ENCODE results near the gene TMEM98. TPM values are rescaled to one million over a fixed set of nuclear protein-coding genes. Genes with fewer than 3 reads are reported as not detected.

TMEM98 gene
- total RNA-seq, 1 donor from 2014 or later, result 97.6 TPM

GRCh38 chr17:32936186-32936893, 8.4 kb downstream of the TMEM98 start:
- Mint-ChIP-seq H3K9me3 (ENCODE audit: unreplicated experiment) (no peaks in the 10 kb centered on the region), H3K4me3 (ENCODE audit: unreplicated experiment) (no peak overlapping the region), H3K4me1 (ENCODE audit: unreplicated experiment) (no peaks in the 10 kb centered on the region), H3K27ac (ENCODE audit: unreplicated experiment) (no peak overlapping the region), H3K36me3 (ENCODE audit: unreplicated experiment) (peaks cover 58% of the 10 kb centered on the region), H3K27me3 (ENCODE audit: unreplicated experiment) (no peaks in the 10 kb centered on the region)
- DNase-seq (ENCODE audit: extremely low spot score, unreplicated experiment), result no peak
- TF ChIP-seq, protein P1, sequence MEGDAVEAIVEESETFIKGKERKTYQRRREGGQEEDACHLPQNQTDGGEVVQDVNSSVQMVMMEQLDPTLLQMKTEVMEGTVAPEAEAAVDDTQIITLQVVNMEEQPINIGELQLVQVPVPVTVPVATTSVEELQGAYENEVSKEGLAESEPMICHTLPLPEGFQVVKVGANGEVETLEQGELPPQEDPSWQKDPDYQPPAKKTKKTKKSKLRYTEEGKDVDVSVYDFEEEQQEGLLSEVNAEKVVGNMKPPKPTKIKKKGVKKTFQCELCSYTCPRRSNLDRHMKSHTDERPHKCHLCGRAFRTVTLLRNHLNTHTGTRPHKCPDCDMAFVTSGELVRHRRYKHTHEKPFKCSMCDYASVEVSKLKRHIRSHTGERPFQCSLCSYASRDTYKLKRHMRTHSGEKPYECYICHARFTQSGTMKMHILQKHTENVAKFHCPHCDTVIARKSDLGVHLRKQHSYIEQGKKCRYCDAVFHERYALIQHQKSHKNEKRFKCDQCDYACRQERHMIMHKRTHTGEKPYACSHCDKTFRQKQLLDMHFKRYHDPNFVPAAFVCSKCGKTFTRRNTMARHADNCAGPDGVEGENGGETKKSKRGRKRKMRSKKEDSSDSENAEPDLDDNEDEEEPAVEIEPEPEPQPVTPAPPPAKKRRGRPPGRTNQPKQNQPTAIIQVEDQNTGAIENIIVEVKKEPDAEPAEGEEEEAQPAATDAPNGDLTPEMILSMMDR (IDR thresholded peaks at IDR 0.05), result no peak

- Mint-ChIP-seq H3K9me3 (ENCODE audit: unreplicated experiment) (no peaks in the 10 kb centered on the region), H3K27me3 (ENCODE audit: unreplicated experiment) (no peaks in the 10 kb centered on the region), H3K4me3 (ENCODE audit: unreplicated experiment) (no peak overlapping the region), H3K4me1 (ENCODE audit: unreplicated experiment) (no peaks in the 10 kb centered on the region), H3K27ac (ENCODE audit: unreplicated experiment) (no peak overlapping the region), H3K36me3 (ENCODE audit: unreplicated experiment) (peaks cover 58% of the 10 kb centered on the region)
- DNase-seq (ENCODE audit: extremely low spot score, unreplicated experiment), result no peak
- TF ChIP-seq, protein P1 (IDR thresholded peaks at IDR 0.05), result peak; percentile 74
Observed at GRCh38 chr17:32936894-32937500, 9.0 kb downstream of the TMEM98 start.

- H3K36me3 Mint-ChIP-seq (ENCODE audit: unreplicated experiment), result peaks cover 41% of the 10 kb centered on the region
Observed at GRCh38 chr17:32940706-32941390, 12.9 kb downstream of the TMEM98 start.

GRCh38 chr17:32941419-32942032, 13.6 kb downstream of the TMEM98 start:
- Mint-ChIP-seq H3K36me3 (ENCODE audit: unreplicated experiment) (peaks cover 38% of the 10 kb centered on the region), H3K4me1 (ENCODE audit: unreplicated experiment) (peaks cover 12% of the 10 kb centered on the region), H3K27ac (ENCODE audit: unreplicated experiment) (no peak overlapping the region), H3K9me3 (ENCODE audit: unreplicated experiment) (no peaks in the 10 kb centered on the region), H3K4me3 (ENCODE audit: unreplicated experiment) (no peak overlapping the region), H3K27me3 (ENCODE audit: unreplicated experiment) (no peaks in the 10 kb centered on the region)
- DNase-seq (ENCODE audit: extremely low spot score, unreplicated experiment), result no peak
- TF ChIP-seq, protein P1 (IDR thresholded peaks at IDR 0.05), result peak; percentile 36

More at GRCh38 chr17:32940706-32941390, 12.9 kb downstream of the TMEM98 start:
- H3K4me1 Mint-ChIP-seq (ENCODE audit: unreplicated experiment), result peaks cover 12% of the 10 kb centered on the region
- no peaks in the 10 kb centered on the region for H3K27me3 Mint-ChIP-seq (ENCODE audit: unreplicated experiment)
- H3K4me3 Mint-ChIP-seq (ENCODE audit: unreplicated experiment), result no peak overlapping the region
- TF ChIP-seq, protein P1 (IDR thresholded peaks at IDR 0.05), result no peak
- no peak for DNase-seq (ENCODE audit: extremely low spot score, unreplicated experiment)
- no peak overlapping the region for H3K27ac Mint-ChIP-seq (ENCODE audit: unreplicated experiment)
- no peaks in the 10 kb centered on the region for H3K9me3 Mint-ChIP-seq (ENCODE audit: unreplicated experiment)

Data from osteocyte (in vitro differentiated cells).